HS-5 (cell line): ENCODE measurements around the gene GALNT18.

Experiments used
- DNase-seq: peaks from one replicate; pipeline ENCODE4 v3.0.0-alpha.2; 2012; ENCODE audit warnings: low read depth

GALNT18 gene

GRCh38 chr11:11621573-11622339 lies at the start of gene GALNT18:
Gene GALNT18, minus strand, starts transcription at chr11:11622005.
- DNase-seq, result peak; percentile 44

GRCh38 chr11:11670574-11670973 lies 48.8 kb upstream of the GALNT18 start:
- DNase-seq, result no peak

GRCh38 chr11:11669233-11669846 lies 47.5 kb upstream of the GALNT18 start:
- DNase-seq, result no peak

GRCh38 chr11:11668781-11669180 lies 47.0 kb upstream of the GALNT18 start:
- no peak for DNase-seq

- DNase-seq, result no peak
Measured at GRCh38 chr11:11668274-11668673, 46.5 kb upstream of the GALNT18 start.

- no peak for DNase-seq
Measured at GRCh38 chr11:11667056-11667455, 45.3 kb upstream of the GALNT18 start.

- DNase-seq, result no peak
Measured at GRCh38 chr11:11665407-11665806, 43.6 kb upstream of the GALNT18 start.

- no peak for DNase-seq
Measured at GRCh38 chr11:11663907-11664306, 42.1 kb upstream of the GALNT18 start.

- no peak for DNase-seq
Measured at GRCh38 chr11:11662578-11662977, 40.8 kb upstream of the GALNT18 start.

- no peak for DNase-seq
Measured at GRCh38 chr11:11661326-11662040, 39.7 kb upstream of the GALNT18 start.

- no peak for DNase-seq
Measured at GRCh38 chr11:11660363-11660740, 38.5 kb upstream of the GALNT18 start.

- no peak for DNase-seq
Measured at GRCh38 chr11:11659567-11660362, 38.0 kb upstream of the GALNT18 start.

- DNase-seq, result no peak
Measured at GRCh38 chr11:11657218-11657955, 35.6 kb upstream of the GALNT18 start.

- DNase-seq, result no peak
Measured at GRCh38 chr11:11641581-11641980, 19.8 kb upstream of the GALNT18 start.

GRCh38 chr11:11640996-11641395 lies 19.2 kb upstream of the GALNT18 start:
- no peak for DNase-seq

- no peak for DNase-seq
Measured at GRCh38 chr11:11640152-11640551, 18.3 kb upstream of the GALNT18 start.

- DNase-seq, result no peak
Measured at GRCh38 chr11:11636671-11637070, 14.9 kb upstream of the GALNT18 start.

- DNase-seq, result no peak
Measured at GRCh38 chr11:11635443-11635842, 13.6 kb upstream of the GALNT18 start.

GRCh38 chr11:11629368-11629767 lies 7.6 kb upstream of the GALNT18 start:
- no peak for DNase-seq

GRCh38 chr11:11628651-11629050 lies 6.8 kb upstream of the GALNT18 start:
- DNase-seq, result no peak

- no peak for DNase-seq
Measured at GRCh38 chr11:11626128-11626527, 4.3 kb upstream of the GALNT18 start.

GRCh38 chr11:11624926-11625325 lies 3.1 kb upstream of the GALNT18 start:
- no peak for DNase-seq
